Panc1 (cell line): ENCODE results near the gene PGM5.

Source experiments
- CTCF ChIP-seq: fragments of 450-650 bp; IDR thresholded peaks from 2 replicates; pipeline ENCODE4 v1.5.1; 2017; ENCODE audit warnings: mild to moderate bottlenecking
- POLR2AphosphoS5 ChIP-seq: IDR thresholded peaks from 2 replicates; pipeline ENCODE4 v1.6.1; 2012; ENCODE audit warnings: mild to moderate bottlenecking, low read depth, low read length, moderate library complexity
- REST ChIP-seq, 2 experiments: IDR thresholded peaks; 2 replicates each; pipeline ENCODE4 v1.6.1; 2011 to 2012; ENCODE audit warnings: low read depth in 2 of 2, control low read depth in 1 of 2, low read length in 1 of 2, mild to moderate bottlenecking in 1 of 2, moderate library complexity in 1 of 2; ENCODE audit not compliant: insufficient read depth in 1 of 2
- TCF7L2 ChIP-seq: IDR thresholded peaks from 2 replicates; pipeline ENCODE4 v1.6.1; 2011; ENCODE audit warnings: mild to moderate bottlenecking, low read depth, low read length, inconsistent platforms

GRCh38 chr9:68492806-68493205, 136.4 kb downstream of the PGM5 start:
- TF ChIP-seq CTCF (no peak), POLR2AphosphoS5 (no peak), REST (IDR thresholded peaks at IDR 0.05; ENCODE audit: insufficient read depth in 1 of 2, low read depth in 2 of 2, low read length in 1 of 2) (no peak), TCF7L2 (no peak)
